ES-I3 (cell line): ENCODE data around the gene PPP1CB.
"Not testable (repeated sequence)": the region's sequence is repeated elsewhere in the genome, so short reads cannot be mapped to it uniquely, and the experiment has no call there.

Experiments
- H3K36me3 ChIP-seq: 2 replicates; pipeline ENCODE4 v1.6.1; 2013; ENCODE audit warnings: mild to moderate bottlenecking, low read length, control low read depth, moderate library complexity; ENCODE audit not compliant: insufficient read depth
- H3K4me1 ChIP-seq: 2 replicates; pipeline ENCODE4 v1.6.1; 2013; ENCODE audit warnings: mild to moderate bottlenecking, control low read depth, low read length; ENCODE audit not compliant: insufficient read depth
- H3K9ac ChIP-seq: 2 replicates; pipeline ENCODE4 v1.6.1; 2013; ENCODE audit warnings: low read depth, mild to moderate bottlenecking, low read length, moderate library complexity
- H3K9me3 ChIP-seq: 2 replicates; pipeline ENCODE4 v1.6.1; 2013; ENCODE audit warnings: mild to moderate bottlenecking, low read length, moderate library complexity; ENCODE audit not compliant: control insufficient read depth, insufficient read depth

Gene PPP1CB

DNA sequence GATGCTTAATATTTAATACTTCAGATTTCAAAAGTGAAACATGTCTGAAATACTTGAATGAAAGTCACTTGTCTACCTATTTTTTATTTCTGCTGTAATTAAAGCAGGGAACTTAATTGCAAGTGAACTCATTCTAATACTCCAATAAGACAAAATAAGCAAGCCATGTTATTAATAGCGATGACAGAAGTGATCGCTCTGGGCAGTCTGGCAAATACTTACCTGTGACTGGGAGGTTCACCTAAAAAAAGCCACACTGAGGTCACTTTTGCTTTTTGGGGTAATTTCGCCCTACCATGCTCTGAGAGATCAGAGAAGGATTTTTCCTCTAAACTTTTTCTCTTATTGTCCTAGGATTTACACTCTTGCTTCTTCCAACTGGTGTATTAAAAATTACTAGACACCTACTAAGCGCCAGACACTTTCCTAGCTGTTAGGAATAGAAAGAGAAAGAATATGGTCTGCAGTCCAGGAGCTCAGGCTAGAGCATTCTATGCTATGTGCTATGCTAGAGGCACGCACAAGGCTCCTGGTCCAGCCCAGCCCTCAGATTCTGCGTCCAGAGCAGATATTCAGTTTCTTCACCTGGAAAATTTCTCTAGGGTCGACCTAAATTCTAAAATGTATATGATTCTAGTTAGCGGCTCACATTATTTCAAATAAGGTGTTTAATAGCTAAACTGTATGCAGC is 26.5 kb upstream of the PPP1CB start:
- Histone ChIP-seq H3K9ac (no peak overlapping the region), H3K9me3 (no peaks in the 10 kb centered on the region), H3K4me1 (peaks cover 3% of the 10 kb centered on the region; the same call in 1 of the 2 replicates), H3K36me3 (no peaks in the 10 kb centered on the region)

DNA sequence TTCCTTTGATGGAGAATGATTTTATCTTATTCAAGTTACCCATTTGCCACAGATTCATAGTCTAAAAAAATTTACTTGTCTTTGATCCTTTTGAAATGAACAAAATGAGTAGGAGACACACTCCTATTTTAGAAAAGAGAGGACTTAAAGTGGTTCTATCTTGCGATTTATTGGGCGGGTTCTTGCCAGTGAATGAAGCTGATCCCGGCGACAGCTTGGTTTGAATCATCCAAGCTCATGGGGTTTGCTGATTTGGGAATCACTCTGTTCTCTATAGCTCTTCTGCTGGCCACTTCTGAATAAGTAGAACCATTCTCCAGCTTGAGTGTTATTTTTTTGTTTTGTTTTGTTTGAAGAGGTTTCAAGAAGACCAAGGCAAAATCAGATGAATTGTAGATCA is 25.5 kb upstream of the PPP1CB start:
- H3K4me1 ChIP-seq, result peaks cover 3% of the 10 kb centered on the region; the same call in 1 of the 2 replicates
- H3K9ac ChIP-seq, result no peak overlapping the region
- H3K36me3 ChIP-seq, result no peaks in the 10 kb centered on the region
- H3K9me3 ChIP-seq, result no peaks in the 10 kb centered on the region

DNA sequence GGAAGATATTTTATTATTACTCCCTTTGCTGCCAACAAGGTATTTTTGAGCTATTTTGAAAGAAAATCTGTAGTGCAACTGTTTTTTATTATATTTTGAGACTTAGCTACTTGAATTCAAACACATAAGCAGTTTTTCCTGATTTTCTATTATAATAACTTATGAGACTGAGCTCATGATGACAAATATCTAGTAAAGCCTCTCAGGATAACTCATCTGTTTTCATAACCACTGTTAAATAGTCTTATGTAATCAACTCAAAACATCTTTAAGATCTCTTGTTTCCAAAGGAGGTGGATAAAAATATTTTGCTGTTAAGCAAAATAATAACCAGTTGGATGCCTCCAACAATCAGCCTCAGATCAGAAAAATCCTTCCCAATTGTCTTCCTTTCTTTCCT is 21.9 kb upstream of the PPP1CB start:
- Histone ChIP-seq H3K36me3 (no peaks in the 10 kb centered on the region), H3K9ac (no peak overlapping the region), H3K4me1 (no peaks in the 10 kb centered on the region), H3K9me3 (no peaks in the 10 kb centered on the region)

DNA sequence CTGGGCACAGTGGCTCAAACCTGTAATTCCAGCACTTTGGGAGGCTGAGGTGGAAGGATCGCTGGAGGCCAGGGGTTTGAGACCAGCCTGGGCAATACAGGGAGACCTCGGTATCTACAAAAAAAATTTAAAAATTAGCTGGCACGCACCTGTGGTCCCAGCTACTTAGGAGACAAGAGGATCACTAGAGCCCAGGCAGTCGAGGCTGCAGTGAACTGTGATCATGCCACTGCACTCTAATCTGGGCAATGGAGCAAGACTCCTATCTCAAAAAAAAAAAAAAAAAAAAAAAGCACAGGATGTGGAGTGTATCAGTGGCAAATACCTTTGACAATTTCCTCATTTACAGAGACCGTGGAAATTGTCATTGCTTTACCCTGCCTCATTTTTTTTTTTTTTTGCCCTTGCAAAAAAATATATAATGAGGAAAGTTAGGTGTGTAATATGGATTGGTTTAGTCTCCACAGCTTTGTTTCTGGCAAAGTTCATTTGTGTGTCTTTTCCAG is 20.9 kb upstream of the PPP1CB start:
- no peaks in the 10 kb centered on the region for H3K9me3 ChIP-seq
- H3K9ac ChIP-seq, result no peak overlapping the region
- no peaks in the 10 kb centered on the region for H3K36me3 ChIP-seq
- no peaks in the 10 kb centered on the region for H3K4me1 ChIP-seq

DNA sequence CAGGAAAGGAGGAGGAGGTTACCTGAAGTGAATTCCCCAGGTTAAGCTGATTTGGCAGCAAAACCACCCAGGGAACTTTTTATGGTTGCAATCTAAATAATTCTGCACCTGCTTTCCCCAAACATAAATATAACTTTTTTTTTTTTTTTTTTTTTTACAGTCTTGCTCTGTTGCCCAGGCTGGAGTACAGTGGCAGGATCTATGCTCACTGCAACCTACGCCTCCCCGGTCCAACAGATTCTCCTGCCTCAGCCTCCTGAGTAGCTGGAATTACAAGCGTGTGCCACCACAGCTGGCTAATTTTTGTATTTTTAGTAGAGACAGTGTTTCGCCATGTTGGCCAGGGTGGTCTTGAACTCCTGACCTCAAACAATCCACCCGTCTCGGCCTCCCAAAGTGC is 16.1 kb upstream of the PPP1CB start:
- Histone ChIP-seq H3K4me1 (no peaks in the 10 kb centered on the region), H3K9ac (no peak overlapping the region), H3K9me3 (peaks cover 7% of the 10 kb centered on the region; the same call in 1 of the 2 replicates), H3K36me3 (no peaks in the 10 kb centered on the region)

DNA sequence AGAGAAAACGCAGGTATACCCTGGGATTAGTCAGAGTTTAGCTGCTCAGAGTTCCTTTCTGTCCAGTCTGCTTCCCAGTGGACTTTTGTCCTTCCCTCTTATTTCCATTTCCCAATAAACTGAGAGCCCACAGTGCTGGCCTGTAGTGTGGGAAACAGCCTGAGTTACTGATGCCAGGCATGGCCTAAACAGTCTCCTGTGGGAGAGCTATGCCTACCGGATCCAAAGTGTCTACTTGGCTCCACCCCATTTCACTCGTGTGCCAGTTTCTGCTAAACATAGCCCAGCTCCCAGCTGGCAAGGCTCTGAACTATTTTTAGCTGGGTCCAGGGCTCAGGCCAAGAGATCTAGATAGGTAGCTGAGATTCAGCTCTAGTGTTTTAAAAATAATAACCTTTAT is 15.6 kb upstream of the PPP1CB start:
- no peak overlapping the region for H3K9ac ChIP-seq
- H3K9me3 ChIP-seq, result peaks cover 7% of the 10 kb centered on the region; the same call in 1 of the 2 replicates
- no peaks in the 10 kb centered on the region for H3K36me3 ChIP-seq
- H3K4me1 ChIP-seq, result no peaks in the 10 kb centered on the region

DNA sequence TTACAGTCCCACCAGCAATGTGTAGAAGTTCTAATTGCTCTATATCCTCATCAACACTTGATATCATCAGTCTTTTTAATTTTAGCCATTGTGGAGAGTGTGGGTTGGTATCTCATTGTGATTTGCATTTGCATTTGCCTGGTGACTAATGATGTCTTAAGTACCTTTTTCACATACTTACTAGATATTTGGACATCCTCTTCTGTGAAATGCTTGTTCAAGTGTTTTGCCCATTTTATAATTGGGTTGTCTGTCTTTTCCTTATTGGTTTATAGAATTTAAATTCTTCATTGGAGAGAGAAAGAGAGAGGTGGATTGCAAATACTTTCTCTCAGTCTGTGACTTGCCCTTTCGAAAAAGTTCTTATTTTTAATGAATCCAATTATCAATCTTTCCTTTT is 14.0 kb upstream of the PPP1CB start:
- H3K9ac ChIP-seq, result no peak overlapping the region
- peaks cover 7% of the 10 kb centered on the region; the same call in 1 of the 2 replicates for H3K9me3 ChIP-seq
- H3K36me3 ChIP-seq, result no peaks in the 10 kb centered on the region
- no peaks in the 10 kb centered on the region for H3K4me1 ChIP-seq

DNA sequence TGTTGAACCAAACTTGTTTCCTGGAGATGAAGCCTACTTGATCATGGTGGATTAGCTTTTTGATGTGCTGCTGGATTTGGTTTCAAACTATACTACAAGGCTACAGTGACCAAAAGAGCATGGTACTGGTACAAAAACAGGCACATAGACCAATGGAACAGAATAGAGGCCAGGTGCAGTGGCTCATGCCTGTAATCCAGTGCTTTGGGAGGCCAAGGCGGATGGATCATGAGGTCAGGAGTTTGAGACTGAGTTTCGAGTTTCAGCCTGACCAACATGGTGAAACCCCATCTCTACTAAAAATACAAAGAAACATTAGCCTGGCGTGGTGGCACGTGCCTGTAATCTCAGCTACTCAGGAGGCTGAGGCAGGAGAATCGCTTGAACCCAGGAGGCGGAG is 9.0 kb upstream of the PPP1CB start:
- not testable (repeated sequence) for H3K4me1 ChIP-seq, H3K9ac ChIP-seq, H3K9me3 ChIP-seq, H3K36me3 ChIP-seq

DNA sequence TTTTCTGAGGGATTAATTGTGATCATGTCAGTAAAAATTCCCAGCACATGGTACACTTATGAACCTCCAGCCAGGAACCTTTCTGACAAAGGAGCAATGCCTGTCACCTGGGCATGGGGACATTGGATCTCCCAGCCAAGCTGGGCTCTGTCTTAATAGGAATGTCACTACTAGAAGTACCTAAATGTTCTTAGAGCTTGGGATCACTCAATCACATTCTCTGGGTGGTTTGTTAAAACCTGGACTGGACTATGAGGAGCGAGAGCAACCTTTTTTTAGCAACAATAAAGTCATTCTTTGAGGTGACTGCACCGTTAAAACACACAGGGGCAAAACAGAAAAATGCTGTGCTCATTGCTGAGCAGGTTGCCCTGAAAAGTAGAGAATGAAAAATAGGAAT is 6.4 kb upstream of the PPP1CB start:
- H3K4me1 ChIP-seq, result peaks cover under 1% of the 10 kb centered on the region; the same call in 1 of the 2 replicates
- no peaks in the 10 kb centered on the region; the same call in 1 of the 2 replicates for H3K36me3 ChIP-seq
- H3K9ac ChIP-seq, result no peak overlapping the region
- H3K9me3 ChIP-seq, result no peaks in the 10 kb centered on the region

DNA sequence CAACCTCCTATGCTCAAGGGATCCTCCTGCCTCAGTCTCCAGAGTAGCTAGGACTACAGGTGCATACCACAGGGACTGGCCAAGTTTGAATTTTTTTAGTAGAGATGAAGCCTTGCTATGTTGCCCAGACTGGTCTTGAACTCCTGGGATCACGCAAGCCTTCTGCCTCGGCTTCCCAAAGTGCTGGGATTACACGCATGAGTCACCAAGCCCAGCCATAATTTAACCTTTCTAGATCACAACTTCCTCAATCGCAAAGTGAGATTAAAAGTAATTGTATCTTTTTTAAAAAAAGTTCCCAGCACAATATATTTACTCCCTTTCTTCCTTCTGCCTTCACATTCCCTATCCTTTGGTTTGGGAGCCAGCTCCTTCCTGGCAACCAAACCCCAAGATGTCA is 5.8 kb upstream of the PPP1CB start:
- no peak overlapping the region for H3K9ac ChIP-seq
- H3K36me3 ChIP-seq, result no peaks in the 10 kb centered on the region; the same call in 1 of the 2 replicates
- no peaks in the 10 kb centered on the region for H3K9me3 ChIP-seq
- H3K4me1 ChIP-seq, result peaks cover 6% of the 10 kb centered on the region

DNA sequence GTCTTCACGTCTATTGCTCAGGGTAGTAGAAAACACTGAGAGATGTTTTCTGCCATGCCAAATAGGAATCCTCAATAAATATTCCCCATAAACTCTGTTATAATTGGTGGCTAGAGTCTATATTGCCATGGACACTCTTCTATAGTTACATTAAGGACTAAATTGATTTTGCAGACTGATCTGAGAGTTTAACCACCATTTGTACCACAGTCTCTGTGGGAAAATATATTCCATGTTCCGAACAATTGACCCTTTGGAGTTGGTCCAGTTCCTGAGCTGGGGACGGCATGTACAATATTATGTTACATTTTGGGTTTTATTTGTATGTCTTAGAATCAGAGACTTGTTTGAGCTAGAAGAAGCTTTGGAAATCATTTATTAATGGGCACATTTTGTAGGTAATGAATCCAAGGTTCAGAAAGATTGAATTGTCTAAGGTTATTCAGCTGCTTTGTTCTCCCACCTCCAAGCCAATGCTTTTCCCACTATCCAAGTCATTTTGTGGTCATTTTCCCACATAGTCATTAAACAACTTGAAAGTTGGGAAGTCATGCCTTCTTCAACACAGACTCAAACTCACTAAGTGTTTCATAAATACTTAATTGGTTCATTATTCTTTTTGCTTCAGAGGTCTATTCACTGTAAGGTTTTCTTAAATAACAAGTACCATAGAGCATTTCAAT is 5.1 kb upstream of the PPP1CB start:
- Histone ChIP-seq H3K36me3 (no peaks in the 10 kb centered on the region; the same call in 1 of the 2 replicates), H3K9ac (no peak overlapping the region), H3K4me1 (peaks cover 6% of the 10 kb centered on the region), H3K9me3 (no peaks in the 10 kb centered on the region)

DNA sequence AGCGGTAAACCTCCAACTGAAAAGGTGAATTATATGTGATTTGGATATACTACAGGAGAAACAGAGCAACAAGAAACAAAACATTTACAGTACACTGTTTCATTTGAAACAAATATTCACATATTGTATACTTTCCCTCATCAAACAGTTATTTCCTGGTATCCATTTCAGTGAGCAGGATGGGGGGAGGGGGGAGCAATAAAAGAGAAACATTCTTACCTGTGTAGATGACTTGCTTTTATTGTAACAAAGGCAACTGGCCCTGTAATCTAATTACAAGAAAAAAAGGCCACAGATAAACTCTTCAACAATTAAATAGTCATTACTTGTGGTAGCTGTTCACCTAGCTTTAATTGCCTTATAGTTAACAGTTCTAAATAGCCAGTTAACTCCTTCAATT is 3.9 kb upstream of the PPP1CB start:
- no peaks in the 10 kb centered on the region for H3K9me3 ChIP-seq
- H3K4me1 ChIP-seq, result peaks cover 6% of the 10 kb centered on the region
- no peak overlapping the region for H3K9ac ChIP-seq
- no peaks in the 10 kb centered on the region; the same call in 1 of the 2 replicates for H3K36me3 ChIP-seq

DNA sequence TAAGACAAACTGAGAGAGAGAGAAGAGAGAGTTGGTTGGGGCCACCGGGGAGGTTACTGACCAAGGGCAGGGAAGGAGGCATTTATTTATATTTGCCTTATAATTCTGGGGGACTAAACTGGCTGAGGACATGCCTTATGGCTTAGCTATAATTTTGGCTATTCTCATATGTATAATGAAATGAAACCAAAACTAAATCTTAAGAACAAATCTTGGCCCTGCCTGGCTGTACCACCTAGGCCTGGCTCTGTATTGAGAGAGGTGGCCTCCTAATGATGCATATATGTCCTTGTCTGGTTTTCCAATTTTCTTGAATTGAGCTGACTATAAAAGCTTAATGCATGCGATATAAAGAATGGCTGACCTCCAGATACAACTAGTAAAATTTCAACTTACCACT is 3.5 kb upstream of the PPP1CB start:
- Histone ChIP-seq H3K9me3 (no peaks in the 10 kb centered on the region), H3K4me1 (peaks cover 6% of the 10 kb centered on the region), H3K9ac (no peak overlapping the region), H3K36me3 (no peaks in the 10 kb centered on the region; the same call in 1 of the 2 replicates)

DNA sequence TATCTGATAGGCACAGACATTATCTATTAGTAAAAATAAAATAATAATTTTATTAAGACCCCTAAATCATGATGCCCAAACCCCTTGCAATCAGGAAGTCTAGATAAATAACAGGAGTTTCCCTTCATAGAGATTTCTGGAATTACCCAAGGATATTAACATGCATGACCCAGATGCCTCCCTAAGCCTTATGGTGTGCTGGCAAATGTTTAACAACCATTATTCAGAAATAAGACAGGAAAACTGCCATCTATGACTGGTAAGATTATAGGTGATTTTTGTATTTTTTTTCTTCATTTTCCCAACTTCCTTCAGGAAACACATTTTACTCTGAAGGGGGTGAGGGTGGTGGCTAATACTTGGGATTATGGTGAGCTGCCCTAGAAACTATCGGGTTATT is 2.7 kb upstream of the PPP1CB start:
- Histone ChIP-seq H3K4me1 (peaks cover 6% of the 10 kb centered on the region), H3K9me3 (no peaks in the 10 kb centered on the region), H3K36me3 (no peaks in the 10 kb centered on the region; the same call in 1 of the 2 replicates), H3K9ac (no peak overlapping the region)

DNA sequence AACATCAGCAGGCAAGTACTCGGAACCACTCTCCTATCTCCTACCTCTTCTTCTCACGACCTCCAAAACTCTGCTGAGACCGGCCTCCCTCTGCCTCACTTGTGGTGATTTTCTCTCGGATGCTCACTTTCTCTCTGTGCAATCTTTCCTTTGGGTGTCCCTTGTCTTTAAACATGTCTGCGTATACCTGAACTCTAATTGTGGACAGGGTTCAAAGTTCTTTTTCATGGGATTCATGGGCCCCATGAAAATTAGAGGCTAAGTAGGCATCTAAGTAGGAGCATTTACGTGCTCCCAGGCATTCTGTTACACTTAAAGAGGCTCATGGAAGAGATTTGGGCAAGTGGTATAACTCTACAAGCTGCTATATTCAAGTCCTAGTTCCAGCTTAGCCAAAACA is 2.1 kb upstream of the PPP1CB start:
- no peaks in the 10 kb centered on the region for H3K36me3 ChIP-seq
- H3K9ac ChIP-seq, result no peak overlapping the region
- no peaks in the 10 kb centered on the region for H3K9me3 ChIP-seq
- peaks cover 10% of the 10 kb centered on the region for H3K4me1 ChIP-seq
